CD4-positive, alpha-beta T cell treated with Interleukin-17A for 4 hours (primary cell): ENCODE measurements around the gene AVPI1.

Experiments
- DNase-seq: peaks from one replicate; pipeline ENCODE4 v3.0.0-alpha.2; 2020; ENCODE audit warnings: mixed read lengths

AVPI1 gene, protein sequence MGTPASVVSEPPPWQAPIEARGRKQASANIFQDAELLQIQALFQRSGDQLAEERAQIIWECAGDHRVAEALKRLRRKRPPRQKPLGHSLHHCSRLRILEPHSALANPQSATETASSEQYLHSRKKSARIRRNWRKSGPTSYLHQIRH

DNA sequence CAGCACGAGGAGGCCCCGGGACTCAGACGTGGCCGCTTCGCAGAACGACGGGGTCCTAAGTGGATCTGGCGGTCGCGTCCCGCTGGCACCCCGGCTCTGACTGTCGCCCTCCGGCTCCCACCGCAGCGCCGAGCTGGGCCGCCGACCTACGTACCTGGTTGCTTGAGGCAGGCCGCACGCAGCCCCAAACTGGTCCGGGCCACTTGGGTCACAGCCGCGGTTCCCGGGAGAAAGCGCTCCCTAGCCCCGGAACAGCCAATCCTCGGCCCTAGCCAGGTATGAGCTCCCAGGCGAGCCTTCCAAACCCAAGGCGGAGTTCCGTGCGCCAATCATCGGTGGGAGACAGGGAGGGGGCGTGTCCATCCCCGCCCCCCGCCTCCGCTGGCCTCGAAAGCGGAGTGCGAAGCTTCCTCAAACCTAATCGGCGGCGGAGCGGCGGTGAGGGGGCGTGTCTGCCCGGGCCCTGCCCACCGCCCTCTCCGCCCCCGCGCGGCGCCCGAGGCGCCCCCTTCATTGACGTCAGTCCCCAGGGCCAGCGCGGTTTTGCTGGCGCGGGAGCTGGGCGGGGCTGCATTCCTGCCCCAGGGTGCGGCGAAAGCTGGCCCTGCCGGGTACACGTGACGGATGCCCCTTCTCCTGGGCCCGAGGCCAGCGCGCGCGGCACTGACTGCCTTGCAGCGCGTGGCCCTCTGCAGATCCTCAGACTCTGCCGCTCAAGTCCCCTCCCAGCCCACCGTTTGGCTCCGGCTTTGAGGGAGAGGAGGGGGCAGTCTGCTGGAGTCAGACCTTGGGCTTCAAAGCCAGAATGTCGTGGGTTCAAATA, at the start of gene AVPI1:
Gene AVPI1, minus strand, starts transcription at position 280 of the 823 bp plus-strand sequence. CDS start 7,336 bp downstream, outside the sequence.
- DNase-seq: peak; percentile 98

DNA sequence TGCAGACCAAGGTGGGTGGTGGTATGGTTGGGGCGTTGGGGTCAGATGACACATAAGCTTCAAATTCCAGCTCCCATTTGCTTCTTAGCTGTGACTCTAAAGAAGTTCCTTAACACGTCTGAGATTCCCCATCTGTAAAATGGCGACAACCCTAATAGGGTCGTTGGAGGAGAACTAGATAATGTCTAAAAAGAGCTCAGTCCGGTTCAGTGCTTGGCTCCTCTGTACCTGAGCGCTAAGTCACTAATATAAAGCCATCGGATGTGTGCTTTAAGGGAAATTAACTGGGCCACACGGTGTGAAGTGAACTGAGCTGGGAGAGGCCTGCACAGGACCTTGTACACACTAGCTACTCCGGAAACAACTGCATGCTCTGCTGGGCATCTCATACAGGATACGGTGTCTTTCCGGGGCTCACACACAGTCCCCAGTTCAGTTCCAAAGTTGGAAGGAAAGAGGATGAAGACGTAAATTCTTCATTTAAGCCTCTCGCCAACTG, 49.4 kb upstream of the AVPI1 start:
- no peak for DNase-seq

DNA sequence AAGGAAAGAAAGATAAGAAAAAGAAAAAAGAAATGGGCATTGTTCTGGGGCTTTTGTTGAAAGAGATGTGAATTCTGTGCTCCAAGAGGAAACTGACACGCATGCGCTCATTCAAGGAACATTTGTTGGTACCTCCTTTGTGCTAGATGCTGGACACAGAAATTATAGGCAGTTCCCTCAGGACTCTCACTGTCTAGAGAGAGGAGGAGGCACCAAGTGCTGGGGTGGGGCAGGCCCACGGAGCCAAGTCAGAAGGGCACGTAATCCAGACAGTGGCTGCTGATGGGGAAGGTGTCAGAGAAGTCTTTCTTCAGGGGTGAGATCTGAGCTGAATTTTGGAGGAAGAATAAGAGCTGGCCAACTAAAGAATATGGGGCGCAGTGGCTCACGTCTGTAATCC, 47.0 kb upstream of the AVPI1 start:
- no peak for DNase-seq

DNA sequence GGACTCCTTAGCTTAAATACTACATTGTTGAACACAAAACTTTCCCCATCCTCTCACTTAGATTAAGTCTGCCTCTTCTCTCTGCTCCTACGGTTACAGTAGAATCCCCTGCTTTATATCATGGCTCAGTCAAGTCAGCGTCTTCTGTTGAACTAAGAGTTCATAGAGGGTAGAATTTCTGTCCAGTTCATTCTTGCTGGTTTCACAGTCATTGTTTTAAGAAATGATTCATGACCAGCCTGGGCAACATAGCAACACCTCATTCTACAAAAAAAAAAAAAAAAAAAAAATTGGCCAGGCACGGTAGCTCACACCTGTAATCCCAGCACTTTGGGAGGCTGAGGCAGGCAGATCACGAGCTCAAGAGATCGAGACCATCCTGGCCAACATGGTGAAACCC, 46.2 kb upstream of the AVPI1 start:
- no peak for DNase-seq

DNA sequence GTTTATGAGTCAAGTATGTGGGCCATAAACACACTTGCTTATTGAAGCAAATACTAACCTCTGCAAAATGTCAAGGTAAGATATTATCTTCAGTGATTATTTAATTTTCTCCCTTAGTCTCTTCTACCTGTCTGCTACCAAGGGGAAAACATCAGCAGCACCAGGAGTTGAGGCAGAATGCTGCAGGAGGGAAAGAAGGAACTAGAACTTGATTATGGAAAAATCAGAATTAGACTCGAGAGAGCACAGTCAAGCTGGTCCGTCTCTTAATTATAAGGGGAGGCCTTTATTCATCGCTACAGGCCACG, 45.0 kb upstream of the AVPI1 start:
- no peak for DNase-seq

DNA sequence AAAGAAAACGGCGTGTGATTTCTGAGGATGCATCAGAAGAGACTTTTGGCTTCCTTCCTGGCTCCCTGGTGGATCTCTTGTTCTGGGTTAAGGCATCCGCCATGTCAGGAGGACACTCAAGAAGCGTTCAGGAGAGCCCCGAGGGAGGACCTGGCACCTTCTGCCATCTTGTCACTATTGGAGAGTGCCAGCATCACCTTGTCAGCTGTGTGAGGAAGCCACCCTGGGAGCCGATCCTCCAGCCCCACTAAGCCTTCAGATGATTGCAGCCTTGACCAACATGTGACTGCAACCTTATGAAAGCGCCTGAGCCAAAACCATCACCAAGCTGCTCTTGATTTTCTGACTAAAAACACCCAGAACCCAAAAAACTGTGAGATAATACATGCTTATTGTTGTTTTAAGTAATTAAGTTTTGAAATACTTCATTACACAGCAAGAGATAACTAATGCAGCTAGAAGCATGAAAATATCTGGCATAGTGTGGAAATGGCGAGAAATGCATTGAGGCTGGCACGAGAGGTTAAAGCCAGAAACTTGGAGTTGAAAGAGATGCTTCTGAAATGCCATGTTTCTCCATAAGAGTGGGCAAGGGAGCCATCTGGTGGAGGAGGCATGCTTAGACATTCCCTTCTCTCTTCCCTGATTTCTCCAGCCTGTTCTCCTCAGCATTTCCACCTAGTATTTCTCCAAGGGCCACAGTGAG, 44.5 kb upstream of the AVPI1 start:
- DNase-seq: peak; percentile 74

DNA sequence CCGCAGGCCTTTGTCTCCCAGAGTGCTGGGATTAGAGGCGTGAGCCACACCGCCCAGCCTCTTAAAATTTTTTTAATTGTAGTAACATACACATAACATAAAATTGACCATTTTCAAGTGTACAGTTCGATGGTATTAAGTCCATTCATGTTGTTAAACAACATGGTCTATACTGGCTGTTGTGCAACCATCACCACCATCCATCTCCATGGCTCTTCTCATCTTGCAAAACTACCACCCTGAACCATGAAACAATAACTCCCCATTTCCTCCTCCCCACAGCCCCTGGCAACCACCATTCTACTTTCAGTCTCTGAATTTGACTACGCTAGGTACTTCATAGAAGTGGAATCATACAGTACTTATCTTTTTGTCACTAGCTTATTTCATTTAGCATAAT, 42.0 kb upstream of the AVPI1 start:
- no peak for DNase-seq

DNA sequence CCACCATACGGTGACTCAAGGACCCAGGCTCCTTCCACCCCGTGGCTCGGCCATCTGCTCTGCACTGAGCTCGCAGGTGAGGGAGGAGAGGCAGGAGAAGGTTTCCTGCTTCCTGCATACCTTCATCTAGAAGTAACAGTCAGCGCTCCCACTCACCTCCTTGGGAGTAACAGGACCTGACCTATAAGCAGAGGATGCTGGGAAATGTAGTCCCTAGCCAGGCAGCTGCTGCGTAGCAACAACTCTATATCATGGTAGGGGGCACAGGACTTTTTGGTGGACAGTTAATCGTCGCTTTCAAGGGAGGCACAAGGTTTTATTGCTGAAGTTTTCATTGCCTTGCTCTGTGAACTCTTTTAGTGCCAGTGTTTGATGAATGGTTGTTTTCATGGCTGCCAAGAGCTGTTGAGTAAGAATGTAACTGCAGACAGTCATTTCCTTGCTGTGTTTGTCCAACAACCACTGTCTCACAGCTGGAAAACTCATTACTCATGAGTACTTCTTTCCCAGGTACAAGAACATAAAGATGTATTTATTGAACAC, 39.7 kb upstream of the AVPI1 start:
- no peak for DNase-seq

DNA sequence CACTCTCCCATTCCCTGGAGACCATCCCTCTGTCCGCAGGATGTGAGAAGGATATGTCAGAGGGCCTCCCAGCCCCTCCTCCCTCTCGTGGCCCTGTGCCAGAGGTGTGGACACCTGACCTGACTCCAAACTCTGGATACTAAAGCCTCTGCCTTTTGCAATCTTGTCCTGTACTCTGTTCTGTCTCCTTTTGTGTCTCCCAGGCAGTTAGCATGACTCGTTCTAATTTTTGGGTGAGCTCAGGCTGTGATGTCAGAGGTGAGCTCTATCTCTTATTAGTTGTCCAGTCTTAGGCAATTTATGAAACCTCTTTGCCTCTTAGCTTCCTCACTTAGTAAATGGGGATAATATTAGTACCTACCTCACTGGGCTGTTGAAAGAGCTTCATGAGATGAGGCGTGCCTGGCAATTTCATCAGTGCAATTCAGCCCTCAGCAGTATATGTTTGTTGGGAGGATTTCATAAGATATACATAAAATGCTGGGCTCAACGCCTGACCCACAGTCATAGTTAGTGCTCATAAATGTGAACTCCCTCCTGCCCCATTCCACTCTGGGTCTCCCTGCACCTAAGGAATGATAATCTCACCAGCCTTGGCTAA, 37.4 kb upstream of the AVPI1 start:
- no peak for DNase-seq

DNA sequence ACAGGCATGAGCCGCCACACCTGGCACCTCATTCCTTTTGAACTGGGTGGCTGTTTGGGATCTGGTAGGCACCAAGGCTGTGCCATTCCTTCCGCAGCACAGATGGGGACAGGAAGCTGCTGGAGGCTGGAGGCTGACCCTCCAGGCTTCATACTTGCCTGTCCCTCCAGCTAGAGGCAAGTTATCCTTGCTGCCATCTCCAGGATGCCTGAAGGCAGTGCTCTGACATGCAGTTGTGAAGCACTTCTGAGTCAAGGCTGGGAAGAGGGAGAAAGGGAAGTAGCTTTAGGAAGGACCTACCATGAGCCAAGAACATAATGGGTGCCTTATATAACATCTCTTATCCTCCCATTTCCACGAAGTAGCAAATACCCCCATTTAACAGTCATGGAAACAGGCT, 36.0 kb upstream of the AVPI1 start:
- no peak for DNase-seq

DNA sequence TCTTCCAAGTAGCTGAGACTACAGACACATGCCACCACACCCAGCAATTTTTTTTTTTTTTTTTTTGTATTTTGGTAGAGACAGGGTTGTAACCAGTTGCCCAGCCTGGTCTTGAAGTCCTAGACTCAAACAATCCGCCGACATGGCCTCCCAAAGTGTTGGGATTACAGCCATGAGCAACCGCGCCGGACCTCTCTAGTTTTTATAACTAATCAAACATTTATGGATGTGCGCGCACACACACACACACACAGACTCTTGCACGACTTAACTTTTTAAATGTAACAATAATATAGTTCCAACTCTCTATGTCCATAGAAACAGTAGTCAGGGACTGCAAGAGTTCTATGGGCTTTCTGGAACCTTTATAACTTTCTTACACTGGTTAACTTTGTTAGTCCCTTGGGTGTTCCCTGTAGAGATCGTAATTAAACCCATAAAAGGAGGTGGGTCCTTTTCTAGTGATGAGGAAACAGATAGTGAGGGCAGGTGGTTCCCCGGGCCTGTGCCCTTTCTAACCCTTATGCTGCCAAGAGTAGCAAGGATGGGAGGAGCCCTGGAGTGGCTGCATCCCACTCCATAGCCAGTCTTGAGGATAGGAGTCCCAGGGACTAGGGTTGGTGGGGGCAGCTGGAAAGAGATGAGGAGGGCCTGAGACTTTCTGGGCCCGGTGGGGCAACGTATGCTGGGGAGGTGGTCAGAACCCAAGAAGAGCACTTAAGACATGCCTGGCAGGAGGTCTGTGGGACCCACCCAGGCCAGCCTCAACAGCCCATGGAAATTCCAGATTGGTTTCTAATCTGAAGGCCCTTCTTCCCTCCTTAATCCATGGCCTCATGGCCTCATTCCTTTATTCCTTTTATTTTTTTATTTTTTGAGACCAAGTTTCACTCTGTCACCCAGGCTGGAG, 35.1 kb upstream of the AVPI1 start:
- DNase-seq: no peak

DNA sequence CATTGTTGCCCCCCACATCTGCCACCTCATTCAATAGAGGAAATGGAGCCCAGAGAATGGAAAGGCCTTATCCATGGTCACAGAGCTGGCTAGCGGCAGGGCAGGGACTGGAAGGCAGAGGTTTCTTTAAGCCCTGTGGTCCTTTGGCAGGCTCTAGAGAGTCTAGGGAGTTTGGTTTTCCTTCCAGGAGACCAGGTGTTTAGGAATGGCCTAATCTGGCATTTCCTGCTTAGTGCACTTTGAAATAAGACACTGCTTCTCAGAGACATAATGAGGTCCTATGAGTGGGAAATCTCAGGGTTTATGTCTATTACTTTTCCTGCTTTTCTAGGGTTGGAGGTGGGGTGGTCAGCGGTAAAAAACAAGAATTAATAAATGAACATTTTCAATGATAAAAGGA, 32.6 kb upstream of the AVPI1 start:
- no peak for DNase-seq

DNA sequence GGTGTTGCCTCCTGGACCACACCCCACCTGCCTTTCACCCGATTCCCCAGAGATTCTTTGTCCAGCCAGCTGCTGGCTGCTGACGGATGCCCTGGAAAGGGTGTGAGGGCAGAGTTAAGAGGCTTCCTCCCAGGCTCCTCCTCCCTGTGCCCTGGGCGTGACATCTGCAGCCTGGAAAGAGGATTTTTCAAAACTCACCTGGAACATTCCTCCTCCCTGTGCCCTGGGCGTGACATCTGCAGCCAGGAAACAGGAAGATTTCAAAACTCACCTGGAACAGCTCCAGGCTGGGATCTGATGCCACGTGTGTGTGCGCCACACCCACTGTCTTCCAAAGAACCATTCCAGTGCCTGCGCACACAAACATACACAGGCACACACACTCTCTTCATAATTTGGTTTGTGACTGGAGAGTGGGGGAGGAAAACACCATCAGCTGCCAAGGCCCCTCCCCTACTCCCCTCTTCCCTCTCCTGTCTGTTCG, 31.7 kb upstream of the AVPI1 start:
- no peak for DNase-seq

DNA sequence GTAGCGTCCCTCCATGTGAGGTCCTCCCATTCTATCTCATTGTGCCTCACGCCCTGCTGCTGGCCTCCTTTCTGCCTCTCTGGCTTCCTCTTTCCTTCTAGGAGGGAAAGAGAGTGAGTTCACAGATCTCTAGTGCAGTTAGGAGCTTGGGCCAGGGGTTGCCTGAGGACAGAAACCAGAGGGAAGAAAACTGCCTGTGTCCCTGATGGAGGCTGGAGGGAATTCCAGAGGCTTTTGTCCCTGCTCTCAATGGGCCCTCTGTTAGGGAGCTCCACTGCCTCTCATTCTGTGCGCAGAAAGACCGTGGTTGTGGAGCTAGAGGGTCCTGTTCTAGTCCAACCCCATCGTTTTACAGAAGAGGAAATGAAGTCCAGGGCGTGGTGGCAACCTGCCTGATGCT, 31.1 kb upstream of the AVPI1 start:
- DNase-seq: no peak

DNA sequence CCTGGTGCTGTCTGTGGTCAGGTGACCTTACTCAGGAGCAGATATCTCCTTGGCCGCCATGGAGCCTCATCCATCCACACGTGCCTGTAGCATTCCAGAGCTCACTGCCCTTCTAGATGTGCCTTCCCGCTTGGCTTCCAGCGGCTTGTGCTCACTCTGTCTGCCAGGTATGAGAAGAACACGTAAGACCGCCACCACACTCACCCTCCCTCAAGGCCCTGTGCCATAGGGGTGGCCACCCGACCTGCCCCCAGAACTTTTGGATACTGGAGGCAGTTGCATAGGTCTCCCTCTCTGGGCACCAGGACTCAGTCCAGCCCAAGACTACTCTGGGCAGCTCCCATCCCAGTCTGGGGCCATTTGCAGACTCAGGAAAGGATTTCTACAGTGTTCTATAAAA, 30.6 kb upstream of the AVPI1 start:
- no peak for DNase-seq

DNA sequence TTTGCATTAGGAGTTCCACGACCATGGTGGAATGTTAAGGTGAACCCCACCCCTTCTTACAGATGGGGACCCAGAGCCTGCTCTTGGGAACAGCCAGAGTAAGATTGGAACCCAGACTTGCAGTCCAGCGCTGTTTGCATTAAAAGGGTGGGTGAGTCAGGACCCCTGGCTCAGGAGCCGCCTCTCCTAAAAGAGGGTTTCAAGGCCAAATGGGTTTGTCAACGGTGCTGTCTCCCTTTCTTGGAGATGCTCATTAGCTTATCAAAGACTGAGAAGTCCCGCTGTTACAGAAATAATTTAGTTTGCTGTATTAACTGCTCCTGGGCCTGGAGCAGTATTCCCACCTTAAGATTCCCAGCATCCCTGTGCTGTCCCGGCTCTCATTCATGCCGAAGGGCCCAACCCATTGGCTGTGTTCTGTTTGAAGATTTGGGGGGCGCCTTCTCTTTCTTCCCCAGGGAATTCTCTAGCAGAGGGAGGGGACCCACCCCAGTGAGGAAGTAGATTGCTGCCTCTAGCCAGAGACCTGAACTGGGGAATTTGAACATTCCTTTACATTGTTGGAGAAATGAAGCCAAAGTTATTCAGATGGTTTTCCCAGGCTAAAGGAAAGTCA, 28.3 kb upstream of the AVPI1 start:
- no peak for DNase-seq

DNA sequence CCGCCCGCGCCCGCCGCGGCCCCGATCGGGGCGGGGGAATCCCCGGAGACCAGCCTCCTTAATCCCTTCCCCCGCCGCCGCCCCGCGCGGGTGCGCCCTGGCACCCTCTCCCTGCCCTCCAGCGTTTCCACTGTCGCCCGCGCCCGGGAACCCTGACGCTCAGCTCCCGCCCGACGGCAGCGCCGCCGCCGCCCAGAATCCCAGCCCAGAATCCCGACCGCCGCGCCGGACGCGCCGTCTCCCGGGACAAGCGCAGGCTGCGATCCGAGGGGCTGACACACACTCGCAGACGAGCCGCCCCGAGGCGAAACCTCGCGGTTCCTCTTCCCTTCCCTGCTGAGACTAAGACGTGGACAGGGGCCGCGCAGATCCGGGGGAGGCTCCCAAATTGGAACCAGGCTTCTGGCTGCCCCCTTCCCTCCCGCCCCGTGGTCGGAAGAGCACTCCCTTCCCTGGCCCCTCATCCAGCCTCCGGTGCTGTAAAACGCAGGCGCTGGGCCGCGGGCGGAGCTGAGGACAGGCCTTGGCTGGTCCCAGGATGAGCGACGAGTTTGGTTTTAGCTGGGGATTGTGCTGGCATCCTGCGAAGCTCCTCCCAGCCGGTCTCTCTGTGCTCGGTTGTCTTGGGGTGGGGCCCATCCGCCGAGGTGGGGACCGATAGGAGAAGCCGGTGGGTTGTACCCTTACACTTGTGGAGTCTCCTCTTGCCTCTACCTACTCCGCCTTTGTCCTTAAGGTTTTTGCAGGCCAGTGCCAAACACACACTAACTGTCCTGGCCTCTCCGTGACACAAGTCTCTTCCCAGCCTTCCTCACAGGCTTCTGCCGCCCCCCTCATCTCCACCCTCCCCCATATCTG, 27.6 kb upstream of the AVPI1 start:
- DNase-seq: no peak

DNA sequence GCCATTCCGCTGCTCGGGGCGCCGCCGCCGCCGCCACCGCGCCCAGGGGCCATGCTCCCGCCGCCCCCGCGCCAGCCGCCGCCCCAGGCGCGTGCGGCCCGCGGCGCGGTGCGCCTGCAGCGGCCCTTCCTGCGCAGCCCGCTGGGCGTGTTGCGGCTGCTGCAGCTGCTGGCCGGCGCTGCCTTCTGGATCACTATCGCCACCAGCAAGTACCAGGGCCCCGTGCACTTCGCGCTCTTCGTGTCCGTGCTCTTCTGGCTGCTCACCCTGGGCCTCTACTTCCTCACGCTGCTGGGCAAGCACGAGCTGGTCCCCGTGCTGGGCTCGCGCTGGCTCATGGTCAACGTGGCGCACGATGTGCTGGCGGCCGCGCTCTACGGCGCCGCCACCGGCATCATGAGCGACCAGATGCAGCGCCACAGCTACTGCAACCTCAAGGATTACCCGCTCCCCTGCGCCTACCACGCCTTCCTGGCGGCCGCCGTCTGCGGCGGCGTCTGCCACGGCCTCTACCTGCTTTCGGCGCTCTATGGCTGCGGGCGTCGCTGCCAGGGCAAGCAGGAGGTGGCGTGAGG, 26.9 kb upstream of the AVPI1 start:
- peak; percentile 68 for DNase-seq

DNA sequence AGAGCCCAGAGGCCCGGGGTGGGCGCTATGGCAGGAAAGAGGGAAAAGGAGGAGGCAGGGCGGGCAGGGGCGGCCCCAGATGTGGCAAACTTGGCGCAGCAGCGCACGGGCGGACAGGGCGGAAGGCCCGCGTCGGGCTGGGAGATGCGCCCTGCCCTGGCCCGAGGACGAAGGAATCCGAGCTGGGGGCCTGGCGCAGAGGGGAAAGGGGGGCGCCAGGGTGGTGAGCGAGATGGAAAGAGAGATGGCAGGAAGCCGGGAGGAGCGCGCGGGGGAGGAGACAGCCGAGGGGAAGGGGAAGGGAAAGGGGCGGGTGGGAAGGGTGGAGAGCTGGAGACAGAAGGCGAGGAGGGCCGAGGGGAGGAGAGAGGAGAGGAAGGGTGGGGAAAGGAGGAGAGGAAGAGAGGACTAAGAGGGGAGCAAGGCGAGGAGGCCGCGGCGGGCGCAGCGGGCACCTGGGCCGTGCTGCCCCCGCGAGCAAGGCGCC, 26.3 kb upstream of the AVPI1 start, which contains the start of gene MARVELD1:
Gene MARVELD1, plus strand, starts transcription at position 392 of the 487 bp plus-strand sequence. CDS start 147 bp downstream, outside the sequence.
- peak; percentile 16 for DNase-seq
